ENCODE results near the gene PLD6.

The PLD6 gene

DNA sequence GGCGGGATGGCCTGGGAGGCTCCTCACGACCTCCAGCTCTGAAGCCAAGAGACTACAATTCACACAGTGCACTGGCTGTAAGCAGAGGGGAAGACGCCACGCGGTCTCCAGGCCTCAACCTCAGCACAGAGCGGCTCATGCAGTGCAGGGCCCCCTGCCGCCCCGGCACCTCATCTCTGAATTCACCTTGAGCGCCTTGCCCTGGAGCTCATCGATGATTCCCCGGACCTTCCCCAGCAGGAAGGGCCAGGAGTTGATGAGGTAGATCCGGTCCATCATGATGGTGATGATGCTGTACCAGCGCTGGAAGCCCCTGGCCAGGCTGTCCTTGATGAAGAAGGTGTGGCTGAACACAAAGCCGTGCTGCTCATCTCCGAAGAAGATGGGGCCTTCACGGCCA is 17.6 kb upstream of the PLD6 start:
- H3K79me1 ChIP-seq (ENCODE audit: low read length) = no peaks in the 10 kb centered on the region
- no peak overlapping the region for H3K23ac ChIP-seq (ENCODE audit: low read length)
- no peak overlapping the region for H2BK5ac ChIP-seq (ENCODE audit: low read length)
- no peak for DNase-seq
- no peak overlapping the region for H2BK120ac ChIP-seq (ENCODE audit: low read depth, low read length)
- no peak overlapping the region for H3K27ac ChIP-seq (ENCODE audit: low read depth, low read length)
- no peak overlapping the region for H2BK15ac ChIP-seq (replicated peaks; ENCODE audit: low read depth)
- no peak overlapping the region for H3K4me2 ChIP-seq (ENCODE audit: low read length)
- H3K4ac ChIP-seq (ENCODE audit: low read depth, low read length) = no peak overlapping the region
- H3K18ac ChIP-seq (ENCODE audit: low read length) = no peak overlapping the region
- no CpG with 5 or more reads among the region's 16 CpGs for WGBS (ENCODE audit: extremely low coverage, insufficient coverage, low lambda C conversion rate)
- H3K27me3 ChIP-seq (ENCODE audit: insufficient read depth, low read length, poor library complexity) = no peaks in the 10 kb centered on the region
- no peak overlapping the region for H3K56ac ChIP-seq (ENCODE audit: low read length)
- H2AK5ac ChIP-seq (ENCODE audit: low read length) = no peak overlapping the region
- no peaks in the 10 kb centered on the region for H3K79me2 ChIP-seq (ENCODE audit: control insufficient read depth, insufficient read depth, low read length)
- H3K4me3 ChIP-seq (ENCODE audit: low read length) = no peak overlapping the region
- no peak overlapping the region for H4K8ac ChIP-seq (ENCODE audit: low read depth, low read length)
- H3K9ac ChIP-seq (ENCODE audit: low read length) = no peak overlapping the region
- H3K36me3 ChIP-seq (ENCODE audit: control insufficient read depth, insufficient read depth, low read length) = peaks cover 18% of the 10 kb centered on the region
- H3K4me1 ChIP-seq (ENCODE audit: control insufficient read depth, low read depth, low read length) = no peaks in the 10 kb centered on the region
- H4K5ac ChIP-seq (ENCODE audit: low read length) = no peak overlapping the region

- Histone ChIP-seq H3K79me2 (ENCODE audit: control insufficient read depth, insufficient read depth, low read length) (no peaks in the 10 kb centered on the region), H4K8ac (ENCODE audit: low read depth, low read length) (no peak overlapping the region), H3K4me2 (ENCODE audit: low read length) (no peak overlapping the region), H3K27ac (ENCODE audit: low read depth, low read length) (no peak overlapping the region), H3K23ac (ENCODE audit: low read length) (no peak overlapping the region), H3K56ac (ENCODE audit: low read length) (no peak overlapping the region), H4K5ac (ENCODE audit: low read length) (no peak overlapping the region), H3K27me3 (ENCODE audit: insufficient read depth, low read length, poor library complexity) (no peaks in the 10 kb centered on the region), H3K4me3 (ENCODE audit: low read length) (no peak overlapping the region), H3K4me1 (ENCODE audit: control insufficient read depth, low read depth, low read length) (no peaks in the 10 kb centered on the region), H2AK5ac (ENCODE audit: low read length) (no peak overlapping the region), H2BK120ac (ENCODE audit: low read depth, low read length) (no peak overlapping the region), H3K18ac (ENCODE audit: low read length) (no peak overlapping the region), H3K79me1 (ENCODE audit: low read length) (no peaks in the 10 kb centered on the region), H3K4ac (ENCODE audit: low read depth, low read length) (no peak overlapping the region), H2BK5ac (ENCODE audit: low read length) (no peak overlapping the region), H3K36me3 (ENCODE audit: control insufficient read depth, insufficient read depth, low read length) (peaks cover 17% of the 10 kb centered on the region), H2BK15ac (replicated peaks; ENCODE audit: low read depth) (no peak overlapping the region), H3K9ac (ENCODE audit: low read length) (no peak overlapping the region)
- no peak for DNase-seq
- no CpG with 5 or more reads among the region's 22 CpGs for WGBS (ENCODE audit: extremely low coverage, insufficient coverage, low lambda C conversion rate)
Measured at GRCh38 chr17:17221329-17221728, 15.2 kb upstream of the PLD6 start.

GRCh38 chr17:17220529-17220928 is 14.4 kb upstream of the PLD6 start:
- Histone ChIP-seq H2AK5ac (ENCODE audit: low read length) (no peak overlapping the region), H3K4me2 (ENCODE audit: low read length) (no peak overlapping the region), H2BK5ac (ENCODE audit: low read length) (no peak overlapping the region), H3K4me1 (ENCODE audit: control insufficient read depth, low read depth, low read length) (no peaks in the 10 kb centered on the region), H3K4me3 (ENCODE audit: low read length) (no peak overlapping the region), H2BK120ac (ENCODE audit: low read depth, low read length) (no peak overlapping the region), H3K27me3 (ENCODE audit: insufficient read depth, low read length, poor library complexity) (no peaks in the 10 kb centered on the region), H3K79me2 (ENCODE audit: control insufficient read depth, insufficient read depth, low read length) (no peaks in the 10 kb centered on the region), H3K27ac (ENCODE audit: low read depth, low read length) (no peak overlapping the region), H3K23ac (ENCODE audit: low read length) (no peak overlapping the region), H3K36me3 (ENCODE audit: control insufficient read depth, insufficient read depth, low read length) (peaks cover 14% of the 10 kb centered on the region), H3K4ac (ENCODE audit: low read depth, low read length) (no peak overlapping the region), H4K8ac (ENCODE audit: low read depth, low read length) (no peak overlapping the region), H3K56ac (ENCODE audit: low read length) (no peak overlapping the region), H4K5ac (ENCODE audit: low read length) (no peak overlapping the region), H2BK15ac (replicated peaks; ENCODE audit: low read depth) (no peak overlapping the region), H3K18ac (ENCODE audit: low read length) (no peak overlapping the region), H3K9ac (ENCODE audit: low read length) (no peak overlapping the region), H3K79me1 (ENCODE audit: low read length) (no peaks in the 10 kb centered on the region)
- no peak for DNase-seq
- no CpG with 5 or more reads among the region's 8 CpGs for WGBS (ENCODE audit: extremely low coverage, insufficient coverage, low lambda C conversion rate)

GRCh38 chr17:17217995-17218394 is 11.9 kb upstream of the PLD6 start:
- H3K36me3 ChIP-seq (ENCODE audit: control insufficient read depth, insufficient read depth, low read length) = peaks cover 8% of the 10 kb centered on the region
- no peak overlapping the region for H3K18ac ChIP-seq (ENCODE audit: low read length)
- no peaks in the 10 kb centered on the region for H3K27me3 ChIP-seq (ENCODE audit: insufficient read depth, low read length, poor library complexity)
- H3K9ac ChIP-seq (ENCODE audit: low read length) = no peak overlapping the region
- WGBS (ENCODE audit: extremely low coverage, insufficient coverage, low lambda C conversion rate) = no CpG with 5 or more reads among the region's 3 CpGs
- H2AK5ac ChIP-seq (ENCODE audit: low read length) = no peak overlapping the region
- no peak overlapping the region for H2BK120ac ChIP-seq (ENCODE audit: low read depth, low read length)
- H4K8ac ChIP-seq (ENCODE audit: low read depth, low read length) = no peak overlapping the region
- no peak overlapping the region for H4K5ac ChIP-seq (ENCODE audit: low read length)
- no peaks in the 10 kb centered on the region for H3K4me1 ChIP-seq (ENCODE audit: control insufficient read depth, low read depth, low read length)
- no peaks in the 10 kb centered on the region for H3K79me1 ChIP-seq (ENCODE audit: low read length)
- H2BK5ac ChIP-seq (ENCODE audit: low read length) = no peak overlapping the region
- H3K79me2 ChIP-seq (ENCODE audit: control insufficient read depth, insufficient read depth, low read length) = no peaks in the 10 kb centered on the region
- DNase-seq = no peak
- no peak overlapping the region for H3K4ac ChIP-seq (ENCODE audit: low read depth, low read length)
- no peak overlapping the region for H3K4me2 ChIP-seq (ENCODE audit: low read length)
- no peak overlapping the region for H3K23ac ChIP-seq (ENCODE audit: low read length)
- H3K4me3 ChIP-seq (ENCODE audit: low read length) = no peak overlapping the region
- no peak overlapping the region for H2BK15ac ChIP-seq (replicated peaks; ENCODE audit: low read depth)
- no peak overlapping the region for H3K27ac ChIP-seq (ENCODE audit: low read depth, low read length)
- no peak overlapping the region for H3K56ac ChIP-seq (ENCODE audit: low read length)

DNA sequence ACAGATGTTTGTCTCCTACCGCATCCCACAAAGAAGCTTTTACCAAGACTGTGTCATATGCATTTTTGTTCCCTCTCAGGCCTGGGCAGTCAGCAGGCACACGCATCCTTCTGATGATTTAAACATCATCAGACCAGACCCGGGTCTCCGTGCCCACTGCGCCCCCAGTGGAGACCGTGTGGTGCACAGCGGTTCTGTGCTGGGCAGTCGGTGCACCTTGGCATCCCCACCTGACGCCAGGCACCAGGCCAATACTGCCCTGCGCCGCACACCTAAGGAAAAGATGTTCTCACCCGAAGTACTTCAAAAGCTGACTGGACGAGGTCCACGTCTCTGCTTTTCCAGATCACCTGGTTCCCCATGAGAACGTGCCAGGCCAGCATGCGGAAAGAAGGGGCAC is 10.6 kb upstream of the PLD6 start:
- H2BK120ac ChIP-seq (ENCODE audit: low read depth, low read length) = no peak overlapping the region
- H2AK5ac ChIP-seq (ENCODE audit: low read length) = no peak overlapping the region
- no peaks in the 10 kb centered on the region for H3K79me2 ChIP-seq (ENCODE audit: control insufficient read depth, insufficient read depth, low read length)
- no peak overlapping the region for H4K8ac ChIP-seq (ENCODE audit: low read depth, low read length)
- no CpG with 5 or more reads among the region's 16 CpGs for WGBS (ENCODE audit: extremely low coverage, insufficient coverage, low lambda C conversion rate)
- no peak overlapping the region for H3K4ac ChIP-seq (ENCODE audit: low read depth, low read length)
- no peak overlapping the region for H3K27ac ChIP-seq (ENCODE audit: low read depth, low read length)
- H3K27me3 ChIP-seq (ENCODE audit: insufficient read depth, low read length, poor library complexity) = no peaks in the 10 kb centered on the region
- H3K36me3 ChIP-seq (ENCODE audit: control insufficient read depth, insufficient read depth, low read length) = peaks cover 5% of the 10 kb centered on the region
- no peak overlapping the region for H4K5ac ChIP-seq (ENCODE audit: low read length)
- no peaks in the 10 kb centered on the region for H3K4me1 ChIP-seq (ENCODE audit: control insufficient read depth, low read depth, low read length)
- no peak overlapping the region for H3K9ac ChIP-seq (ENCODE audit: low read length)
- H3K56ac ChIP-seq (ENCODE audit: low read length) = no peak overlapping the region
- DNase-seq = no peak
- no peak overlapping the region for H3K18ac ChIP-seq (ENCODE audit: low read length)
- no peaks in the 10 kb centered on the region for H3K79me1 ChIP-seq (ENCODE audit: low read length)
- no peak overlapping the region for H3K23ac ChIP-seq (ENCODE audit: low read length)
- no peak overlapping the region for H2BK5ac ChIP-seq (ENCODE audit: low read length)
- H3K4me3 ChIP-seq (ENCODE audit: low read length) = no peak overlapping the region
- H3K4me2 ChIP-seq (ENCODE audit: low read length) = no peak overlapping the region
- no peak overlapping the region for H2BK15ac ChIP-seq (replicated peaks; ENCODE audit: low read depth)

DNA sequence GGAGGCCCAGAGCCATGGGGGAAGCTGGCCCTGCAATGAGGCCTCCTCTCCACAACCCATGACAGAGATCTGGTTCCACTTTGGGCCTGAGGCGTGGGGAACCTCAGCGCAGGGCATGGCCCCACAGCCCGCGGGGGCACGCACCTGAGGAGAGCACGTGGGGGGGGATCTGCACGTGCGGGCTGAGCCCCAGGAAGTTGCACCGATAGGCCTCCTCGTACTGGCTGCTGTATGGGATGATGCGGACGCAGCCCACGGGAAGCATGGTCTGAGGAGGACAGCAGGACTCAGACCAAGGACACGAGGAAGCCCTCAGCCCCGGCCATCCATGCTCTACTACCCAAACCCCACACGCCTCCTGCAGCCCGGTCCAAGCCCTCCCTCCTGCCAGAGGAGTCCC is 10.1 kb upstream of the PLD6 start:
- Histone ChIP-seq H3K18ac (ENCODE audit: low read length) (no peak overlapping the region), H4K5ac (ENCODE audit: low read length) (no peak overlapping the region), H3K4ac (ENCODE audit: low read depth, low read length) (no peak overlapping the region), H2BK15ac (replicated peaks; ENCODE audit: low read depth) (no peak overlapping the region), H3K36me3 (ENCODE audit: control insufficient read depth, insufficient read depth, low read length) (peaks cover 5% of the 10 kb centered on the region), H2AK5ac (ENCODE audit: low read length) (no peak overlapping the region), H3K23ac (ENCODE audit: low read length) (no peak overlapping the region), H3K4me3 (ENCODE audit: low read length) (no peak overlapping the region), H2BK120ac (ENCODE audit: low read depth, low read length) (no peak overlapping the region), H4K8ac (ENCODE audit: low read depth, low read length) (no peak overlapping the region), H3K9ac (ENCODE audit: low read length) (no peak overlapping the region), H3K56ac (ENCODE audit: low read length) (no peak overlapping the region), H3K79me2 (ENCODE audit: control insufficient read depth, insufficient read depth, low read length) (no peaks in the 10 kb centered on the region), H3K79me1 (ENCODE audit: low read length) (no peaks in the 10 kb centered on the region), H3K27me3 (ENCODE audit: insufficient read depth, low read length, poor library complexity) (no peaks in the 10 kb centered on the region), H2BK5ac (ENCODE audit: low read length) (no peak overlapping the region), H3K4me2 (ENCODE audit: low read length) (no peak overlapping the region), H3K4me1 (ENCODE audit: control insufficient read depth, low read depth, low read length) (no peaks in the 10 kb centered on the region), H3K27ac (ENCODE audit: low read depth, low read length) (no peak overlapping the region)
- no CpG with 5 or more reads among the region's 17 CpGs for WGBS (ENCODE audit: extremely low coverage, insufficient coverage, low lambda C conversion rate)
- no peak for DNase-seq

All from mesendoderm (in vitro differentiated cells).